ENCODE data around the gene UCK1.

GRCh38 chr9:131528186-131528585 is 2.9 kb downstream of the UCK1 start:
- no peak for TF ChIP-seq CTCF (IDR thresholded peaks at IDR 0.05)
- TF ChIP-seq POLR2A (IDR thresholded peaks at IDR 0.05), result no peak

All from lower leg skin (tissue), 3 donors.